GM12878 (cell line): ENCODE measurements around the gene MCF2L2. TPM values are rescaled to one million over a fixed set of nuclear protein-coding genes. Genes with fewer than 3 reads are reported as not detected.

Source experiments
- CUX1 ChIP-seq: IDR thresholded peaks from 2 replicates; pipeline ENCODE4 v1.6.1; 2012; ENCODE audit warnings: improper control_type of control experiment, low read depth, low read length; ENCODE audit not compliant: insufficient replicate concordance
- GABPA ChIP-seq: IDR thresholded peaks from 2 replicates; pipeline ENCODE4 v1.6.1; 2014; ENCODE audit warnings: antibody characterized with exemption, low read depth, mild to moderate bottlenecking, inconsistent platforms
- HDGF ChIP-seq: fragments of 450-650 bp; IDR thresholded peaks from 2 replicates; pipeline ENCODE4 v1.6.1; 2016; ENCODE audit warnings: antibody characterized with exemption
- IKZF2 ChIP-seq, 2 experiments: fragments of 450-650 bp; IDR thresholded peaks; 2 replicates each; pipeline ENCODE4 v1.6.1; 2017; ENCODE audit warnings: mild to moderate bottlenecking in 2 of 2, moderate library complexity in 2 of 2
- MLLT1 ChIP-seq: fragments of 450-650 bp; IDR thresholded peaks from 2 replicates; pipeline ENCODE4 v1.6.1; 2016; ENCODE audit warnings: mild to moderate bottlenecking
- MYC ChIP-seq: IDR thresholded peaks from 2 replicates; pipeline ENCODE4 v1.6.1; 2011; ENCODE audit warnings: mild to moderate bottlenecking, low read length, moderate library complexity, inconsistent platforms; ENCODE audit not compliant: insufficient read depth, insufficient replicate concordance, insufficient read length, severe bottlenecking
- PAX5 ChIP-seq: IDR thresholded peaks from 2 replicates; pipeline ENCODE4 v1.6.1; 2011; ENCODE audit warnings: low read depth, low read length, borderline replicate concordance
- POLR2AphosphoS5 ChIP-seq: IDR thresholded peaks from 2 replicates; pipeline ENCODE4 v1.6.1; 2011; ENCODE audit warnings: mild to moderate bottlenecking, low read length, inconsistent platforms
- SIN3A ChIP-seq: IDR thresholded peaks from 2 replicates; pipeline ENCODE4 v1.6.1; 2012; ENCODE audit warnings: low read depth, low read length, improper control_type of control experiment
- SIX5 ChIP-seq: IDR thresholded peaks from 2 replicates; pipeline ENCODE4 v1.6.1; 2011; ENCODE audit warnings: mild to moderate bottlenecking, low read depth, low read length, moderate library complexity; ENCODE audit not compliant: severe bottlenecking
- STAT3 ChIP-seq: IDR thresholded peaks from 2 replicates; pipeline ENCODE4 v1.6.1; 2011; ENCODE audit warnings: low read depth, low read length, improper control_type of control experiment
- TAF1 ChIP-seq: IDR thresholded peaks from 2 replicates; pipeline ENCODE4 v1.6.1; 2011; ENCODE audit warnings: mild to moderate bottlenecking, low read depth, low read length, borderline replicate concordance
- ZNF24 ChIP-seq: fragments of 450-650 bp; IDR thresholded peaks from 2 replicates; pipeline ENCODE4 v1.6.1; 2017; ENCODE audit warnings: antibody characterized with exemption, mild to moderate bottlenecking
- ZNF592 ChIP-seq: fragments of 450-650 bp; IDR thresholded peaks from 2 replicates; pipeline ENCODE4 v1.6.1; 2017; ENCODE audit warnings: mild to moderate bottlenecking, moderate library complexity
- ZNF622 ChIP-seq: fragments of 450-650 bp; IDR thresholded peaks from 2 replicates; pipeline ENCODE4 v1.6.1; 2017; ENCODE audit warnings: mild to moderate bottlenecking, inconsistent platforms
- polyA plus RNA-seq, 11 experiments: library from polyadenylated mRNA; depleted of rRNA in 4 of 11; unstranded in 6 of 11; stranded (reverse) in 5 of 11; fragments of >200 nt; fragmentation: Nextera tagmentation in 4 of 11; fragmentation: Illumina TruSeq in 1 of 11; extraction: Ambion mirVana in 4 of 11; extraction: Trizol in 1 of 11; gene quantifications; 1 replicate in 1 of 11; 2 replicates in 10 of 11; pipeline versions ENCODE4 v1.2.1 to v1.2.3, GENCODE V29; 2011 to 2016; ENCODE audit warnings: inconsistent platforms in 2 of 11, missing spikeins in 2 of 11, low read depth in 1 of 11
- total RNA-seq, 4 experiments: library from RNA; depleted of rRNA in 3 of 4; stranded (reverse); fragments of >200 nt in 3 of 4; fragmentation: Illumina TruSeq in 1 of 4; extraction: Trizol in 1 of 4; gene quantifications; 2 replicates each; pipeline versions ENCODE4 v1.2.1 to v1.2.3, GENCODE V29; 2013 to 2021

Gene MCF2L2
- total and polyA plus RNA-seq, 10 of the 15 experiments (the other 5 are each of a cell fraction or from before 2014, with no cell fraction given) = 0.37 to 2.8 (median 1.4) TPM

GRCh38 chr3:183158551-183159006 lies 269.8 kb downstream of the MCF2L2 start (continued):
- no peak for TF ChIP-seq MYC
- no peak for TF ChIP-seq GABPA
- TF ChIP-seq ZNF622 = no peak
- TF ChIP-seq STAT3 = peak; percentile 69; the same call in 1 of the 2 replicates
- peak; percentile 99 for TF ChIP-seq IKZF2 (IDR thresholded peaks at IDR 0.05)
- TF ChIP-seq TAF1 = 0 out of 2 replicates have a peak, but pooled peaks have one; percentile 37
- TF ChIP-seq HDGF = no peak; the same call in 1 of the 2 replicates
- peak; percentile 78 for TF ChIP-seq POLR2AphosphoS5
- peak; percentile 86 for TF ChIP-seq PAX5
- TF ChIP-seq SIX5 = no peak
- TF ChIP-seq ZNF24 = 0 out of 2 replicates have a peak, but pooled peaks have one; percentile 8
- no peak for TF ChIP-seq SIN3A
- no peak for TF ChIP-seq ZNF592
- peak; percentile 97 for TF ChIP-seq CUX1
- TF ChIP-seq MLLT1 = peak; percentile 85
